H1 (cell line): ENCODE measurements around the gene WFDC5. TPM values are rescaled to one million over a fixed set of nuclear protein-coding genes. Genes with fewer than 3 reads are reported as not detected.

Experiments used
- BACH1 ChIP-seq: IDR thresholded peaks from 2 replicates; pipeline ENCODE4 v1.6.1; 2012; ENCODE audit warnings: low read length, improper control_type of control experiment
- BCL11A ChIP-seq, 2 experiments: IDR thresholded peaks; one replicate each; pipeline ENCODE4 v1.6.1; 2011; ENCODE audit warnings: low read depth in 2 of 2, low read length in 2 of 2, mild to moderate bottlenecking in 2 of 2
- CBX5 ChIP-seq: fragments of 300-800, 300-1000 bp; sonication (generic); IDR thresholded peaks from 2 replicates; pipeline ENCODE4 v1.7.1; 2016; ENCODE audit warnings: antibody characterized with exemption, low read length, low read depth
- CEBPB ChIP-seq: IDR thresholded peaks from 2 replicates; pipeline ENCODE4 v1.6.1; 2012; ENCODE audit warnings: low read depth, low read length
- JUN ChIP-seq: IDR thresholded peaks from 2 replicates; pipeline ENCODE4 v1.6.1; 2011; ENCODE audit warnings: low read depth, mild to moderate bottlenecking, improper control_type of control experiment, low read length
- RNF2 ChIP-seq: fragments of 200-900, 300-1000 bp; sonication (generic); IDR thresholded peaks from 2 replicates; pipeline ENCODE4 v1.7.1; 2016; ENCODE audit warnings: borderline replicate concordance, low read depth, mild to moderate bottlenecking, antibody characterized with exemption, low read length; ENCODE audit not compliant: poor library complexity, severe bottlenecking; ENCODE audit errors: missing control alignments
- polyA plus RNA-seq, 7 experiments: library from polyadenylated mRNA; depleted of rRNA in 3 of 7; stranded (reverse) in 5 of 7; unstranded in 2 of 7; fragments of >200 nt in 5 of 7; fragments of 200-250 nt in 2 of 7; gene quantifications; 1 replicate in 5 of 7; 2 replicates in 1 of 7; 4 replicates in 1 of 7; pipeline versions ENCODE4 v1.2.1 to v1.2.3, GENCODE V29; 2011 to 2013; ENCODE audit warnings: missing spikeins in 2 of 7, mixed read lengths in 2 of 7
- total RNA-seq: library from RNA; stranded (reverse); fragmentation: NEBNext Ultra II Directional; extraction: Animal tissue kit (Norgen Biotek cat#: 25700); gene quantifications from 2 replicates; pipeline ENCODE4 v1.2.1, GENCODE V29; 2021

WFDC5 gene
- total and polyA plus RNA-seq, 2 of the 8 experiments (the other 6 are each of a cell fraction or from before 2014, with no cell fraction given): not detected

DNA sequence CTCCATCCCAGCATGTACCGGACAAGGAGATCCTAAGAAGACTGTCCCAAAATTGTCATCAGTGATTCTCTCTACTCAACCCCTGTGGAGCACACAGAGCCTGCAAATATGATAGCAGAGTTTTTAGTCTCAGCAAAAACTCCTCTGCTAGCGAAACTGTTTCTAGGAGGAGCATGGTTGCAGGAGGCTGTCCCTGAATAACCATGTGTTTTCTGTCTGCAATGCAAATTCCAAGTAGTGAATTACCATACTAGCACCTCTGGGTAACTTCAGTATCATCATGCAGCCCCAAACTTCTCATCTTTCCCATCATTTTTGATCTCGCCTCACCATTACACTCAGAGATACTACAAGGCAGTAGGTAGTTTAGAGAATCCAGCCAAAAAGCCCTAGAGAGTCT is 34.1 kb upstream of the WFDC5 start (continued):
- no peak for TF ChIP-seq CBX5
- no peak for TF ChIP-seq BACH1
- no peak for TF ChIP-seq BCL11A (IDR thresholded peaks at IDR 0.05; ENCODE audit: low read depth in 2 of 2, low read length in 2 of 2)
- no peak for TF ChIP-seq RNF2
- TF ChIP-seq JUN: no peak
- TF ChIP-seq CEBPB: no peak
